Activated CD4-positive, CD25-positive, alpha-beta regulatory T cell treated with anti-CD3 and anti-CD28 coated beads, Interleukin-2, amount 50 U/mL, for 24 hours (primary cell): Measurements from ENCODE around the gene ALK.
A peak's percentile ranks its signal among the peaks of the same experiment; 100 is the strongest.
"Not testable (repeated sequence)": the region's sequence is repeated elsewhere in the genome, so short reads cannot be mapped to it uniquely, and the experiment has no call there.

Experiments used
- ATAC-seq, 2 donors: fragments of 150-1000 bp; cut with Tn5 transposase; one replicate each; pipeline ENCODE4 v1.10.0; 2021; ENCODE audit warnings: mild to moderate bottlenecking in 1 of 2, moderate library complexity in 1 of 2

Gene ALK

GRCh38 chr2:29753671-29754444 is 167.5 kb downstream of the ALK start:
- ATAC-seq = no peak

GRCh38 chr2:29751390-29751789 is 170.0 kb downstream of the ALK start:
- ATAC-seq = no peak

- ATAC-seq = not testable (repeated sequence)
These were observed 170.9 kb downstream of the ALK start for GRCh38 chr2:29750463-29750862.

GRCh38 chr2:29749843-29750242 is 171.5 kb downstream of the ALK start:
- ATAC-seq = no peak

- no peak for ATAC-seq
These were observed 172.3 kb downstream of the ALK start for GRCh38 chr2:29749041-29749440.

- ATAC-seq = peak; percentile 83 to 87
These were observed 173.5 kb downstream of the ALK start for GRCh38 chr2:29747786-29748470.

GRCh38 chr2:29744976-29745375 is 176.4 kb downstream of the ALK start:
- ATAC-seq = no peak

GRCh38 chr2:29743516-29743915 is 177.9 kb downstream of the ALK start:
- ATAC-seq = no peak

GRCh38 chr2:29742656-29743055 is 178.7 kb downstream of the ALK start:
- no peak for ATAC-seq

GRCh38 chr2:29741132-29741531 is 180.3 kb downstream of the ALK start:
- no peak for ATAC-seq

GRCh38 chr2:29733965-29734364 is 187.4 kb downstream of the ALK start:
- no peak for ATAC-seq

GRCh38 chr2:29733213-29733612 is 188.2 kb downstream of the ALK start:
- no peak for ATAC-seq

- ATAC-seq = no peak
These were observed 189.4 kb downstream of the ALK start for GRCh38 chr2:29731948-29732347.

- ATAC-seq = no peak
These were observed 191.5 kb downstream of the ALK start for GRCh38 chr2:29729932-29730331.

- no peak for ATAC-seq
These were observed 192.0 kb downstream of the ALK start for GRCh38 chr2:29729401-29729800.

- no peak for ATAC-seq
These were observed 194.4 kb downstream of the ALK start for GRCh38 chr2:29726976-29727375.

- ATAC-seq = no peak
These were observed 195.8 kb downstream of the ALK start for GRCh38 chr2:29725610-29726009.

- no peak for ATAC-seq
These were observed 197.1 kb downstream of the ALK start for GRCh38 chr2:29724282-29724681.

GRCh38 chr2:29723255-29724001 is 198.0 kb downstream of the ALK start:
- no peak for ATAC-seq

- ATAC-seq = no peak
These were observed 201.7 kb downstream of the ALK start for GRCh38 chr2:29719639-29720038.

GRCh38 chr2:29718076-29718686 is 203.2 kb downstream of the ALK start:
- ATAC-seq = no peak

GRCh38 chr2:29715655-29716054 is 205.7 kb downstream of the ALK start:
- no peak for ATAC-seq

- ATAC-seq = no peak
These were observed 207.1 kb downstream of the ALK start for GRCh38 chr2:29714333-29714732.
